Measurements from ENCODE around the gene RBMS3.

DNA sequence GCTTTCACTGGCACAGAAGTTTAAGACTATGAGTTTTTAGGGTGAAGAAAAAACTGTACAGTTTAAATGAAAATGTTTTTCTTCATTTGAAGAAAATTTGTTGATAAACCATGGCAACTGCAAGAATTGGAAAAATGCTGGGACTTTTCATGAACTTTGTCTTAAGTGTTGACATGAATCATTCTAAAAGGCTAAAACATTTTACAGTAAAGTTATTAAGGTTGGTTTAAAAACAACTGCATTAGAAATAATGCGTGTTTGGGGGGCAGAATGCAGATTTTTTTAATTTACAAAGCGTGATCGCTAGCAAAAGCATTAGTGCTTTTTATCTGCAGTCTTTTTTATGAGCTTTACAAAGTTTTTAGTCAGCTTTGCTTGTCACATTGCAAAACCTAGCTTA, 723.6 kb downstream of the RBMS3 start:
- TF ChIP-seq, protein P1, sequence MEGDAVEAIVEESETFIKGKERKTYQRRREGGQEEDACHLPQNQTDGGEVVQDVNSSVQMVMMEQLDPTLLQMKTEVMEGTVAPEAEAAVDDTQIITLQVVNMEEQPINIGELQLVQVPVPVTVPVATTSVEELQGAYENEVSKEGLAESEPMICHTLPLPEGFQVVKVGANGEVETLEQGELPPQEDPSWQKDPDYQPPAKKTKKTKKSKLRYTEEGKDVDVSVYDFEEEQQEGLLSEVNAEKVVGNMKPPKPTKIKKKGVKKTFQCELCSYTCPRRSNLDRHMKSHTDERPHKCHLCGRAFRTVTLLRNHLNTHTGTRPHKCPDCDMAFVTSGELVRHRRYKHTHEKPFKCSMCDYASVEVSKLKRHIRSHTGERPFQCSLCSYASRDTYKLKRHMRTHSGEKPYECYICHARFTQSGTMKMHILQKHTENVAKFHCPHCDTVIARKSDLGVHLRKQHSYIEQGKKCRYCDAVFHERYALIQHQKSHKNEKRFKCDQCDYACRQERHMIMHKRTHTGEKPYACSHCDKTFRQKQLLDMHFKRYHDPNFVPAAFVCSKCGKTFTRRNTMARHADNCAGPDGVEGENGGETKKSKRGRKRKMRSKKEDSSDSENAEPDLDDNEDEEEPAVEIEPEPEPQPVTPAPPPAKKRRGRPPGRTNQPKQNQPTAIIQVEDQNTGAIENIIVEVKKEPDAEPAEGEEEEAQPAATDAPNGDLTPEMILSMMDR (IDR thresholded peaks at IDR 0.05): no peak
- no peak for TF ChIP-seq EZH2 (IDR thresholded peaks at IDR 0.05)
